ENCODE measurements around the gene MYH11.

- TF ChIP-seq CTCF (IDR thresholded peaks at IDR 0.05) (no peak), POLR2A (IDR thresholded peaks at IDR 0.05) (no peak)
Observed at GRCh38 chr16:15854061-15854460, 2.8 kb downstream of the MYH11 start.
